H9 (cell line): ENCODE results near the gene PRKD3. TPM values are rescaled to one million over a fixed set of nuclear protein-coding genes. Genes with fewer than 3 reads are reported as not detected.

ENCODE experiments used
- DNase-seq: peaks from one replicate; pipeline ENCODE4 v3.0.0-alpha.2; 2017
- H2AFZ ChIP-seq: one replicate; pipeline ENCODE4 v1.6.1; 2013; ENCODE audit warnings: mild to moderate bottlenecking, low read length, control low read depth, moderate library complexity
- H2AK5ac ChIP-seq: 2 replicates; pipeline ENCODE4 v1.6.1; 2013; ENCODE audit warnings: low read length, control low read depth, mixed read lengths; ENCODE audit not compliant: insufficient read length
- H2BK120ac ChIP-seq: one replicate; pipeline ENCODE4 v1.6.1; 2013; ENCODE audit warnings: low read depth, mild to moderate bottlenecking, low read length, control low read depth, inconsistent platforms; ENCODE audit not compliant: poor library complexity, severe bottlenecking
- H2BK12ac ChIP-seq: 2 replicates; pipeline ENCODE4 v1.6.1; 2013; ENCODE audit warnings: low read length, control low read depth, mixed read lengths, low read depth; ENCODE audit not compliant: insufficient read length
- H2BK15ac ChIP-seq: 2 replicates; pipeline ENCODE4 v1.6.1; 2013; ENCODE audit warnings: low read depth, low read length, control low read depth
- H2BK20ac ChIP-seq: one replicate; pipeline ENCODE4 v1.6.1; 2013; ENCODE audit warnings: low read depth, mild to moderate bottlenecking, low read length, control low read depth, inconsistent platforms; ENCODE audit not compliant: poor library complexity, severe bottlenecking
- H2BK5ac ChIP-seq: 2 replicates; pipeline ENCODE4 v1.6.1; 2013; ENCODE audit warnings: low read length, control low read depth, mixed read lengths; ENCODE audit not compliant: insufficient read length
- H3K14ac ChIP-seq: 2 replicates; pipeline ENCODE4 v1.6.1; 2013; ENCODE audit warnings: low read length, control low read depth; ENCODE audit not compliant: insufficient read depth
- H3K18ac ChIP-seq: 2 replicates; pipeline ENCODE4 v1.6.1; 2013; ENCODE audit warnings: low read depth, mild to moderate bottlenecking, mixed read lengths, low read length, control low read depth; ENCODE audit not compliant: insufficient read length
- H3K23ac ChIP-seq: 2 replicates; pipeline ENCODE4 v1.6.1; 2013; ENCODE audit warnings: low read length, control low read depth, mixed read lengths, low read depth; ENCODE audit not compliant: insufficient read length
- H3K23me2 ChIP-seq: 2 replicates; pipeline ENCODE4 v1.6.1; 2013; ENCODE audit warnings: low read depth, mild to moderate bottlenecking, mixed read lengths, low read length, control low read depth; ENCODE audit not compliant: insufficient read length, poor library complexity, severe bottlenecking
- H3K27ac ChIP-seq: 2 replicates; pipeline ENCODE4 v1.5.1; 2013; ENCODE audit warnings: low read length, control low read depth, mixed read lengths, low read depth; ENCODE audit not compliant: insufficient read length
- H3K27me3 ChIP-seq: 2 replicates; pipeline ENCODE4 v1.6.1; 2013; ENCODE audit warnings: low read length, control low read depth, inconsistent platforms; ENCODE audit not compliant: insufficient read depth
- H3K4ac ChIP-seq: 2 replicates; pipeline ENCODE4 v1.6.1; 2013; ENCODE audit warnings: low read depth, mild to moderate bottlenecking, control low read depth, inconsistent platforms, low read length, moderate library complexity
- H3K4me1 ChIP-seq: 2 replicates; pipeline ENCODE4 v1.6.1; 2013; ENCODE audit warnings: low read length, control low read depth, inconsistent platforms; ENCODE audit not compliant: insufficient read depth
- H3K4me2 ChIP-seq: 2 replicates; pipeline ENCODE4 v1.6.1; 2013; ENCODE audit warnings: low read length, control low read depth, mixed read lengths; ENCODE audit not compliant: insufficient read length, insufficient read depth
- H3K56ac ChIP-seq: 2 replicates; pipeline ENCODE4 v1.6.1; 2013; ENCODE audit warnings: low read depth, mild to moderate bottlenecking, mixed read lengths, low read length, control low read depth; ENCODE audit not compliant: insufficient read length
- H3K79me1 ChIP-seq: 2 replicates; pipeline ENCODE4 v1.6.1; 2013; ENCODE audit warnings: low read depth, mild to moderate bottlenecking, moderate library complexity, low read length, control low read depth, inconsistent platforms; ENCODE audit not compliant: insufficient read depth, poor library complexity, severe bottlenecking
- H3K79me2 ChIP-seq: 2 replicates; pipeline ENCODE4 v1.6.1; 2013; ENCODE audit warnings: low read length, control low read depth, inconsistent platforms; ENCODE audit not compliant: insufficient read depth
- H3K9ac ChIP-seq: 2 replicates; pipeline ENCODE4 v1.6.1; 2013; ENCODE audit warnings: low read length, control low read depth, mixed read lengths; ENCODE audit not compliant: insufficient read length; ENCODE audit errors: extremely low read depth
- H3K9me3 ChIP-seq: one replicate; pipeline ENCODE4 v1.6.1; 2013; ENCODE audit warnings: low read depth, low read length, inconsistent platforms; ENCODE audit not compliant: control insufficient read depth
- H3T11ph ChIP-seq: one replicate; pipeline ENCODE4 v1.6.1; 2013; ENCODE audit warnings: mild to moderate bottlenecking, low read length, control low read depth, inconsistent platforms
- H4K20me1 ChIP-seq: one replicate; pipeline ENCODE4 v1.6.1; 2013; ENCODE audit not compliant: control insufficient read depth, insufficient read length, insufficient read depth
- H4K5ac ChIP-seq: 2 replicates; pipeline ENCODE4 v1.6.1; 2013; ENCODE audit warnings: low read depth, mild to moderate bottlenecking, mixed read lengths, low read length, control low read depth; ENCODE audit not compliant: insufficient read length
- H4K8ac ChIP-seq: replicated peaks from 2 replicates; pipeline ENCODE4 v1.6.1; 2013; ENCODE audit warnings: low read length, control low read depth, mixed read lengths, low read depth; ENCODE audit not compliant: insufficient read length
- H4K91ac ChIP-seq: 2 replicates; pipeline ENCODE4 v1.6.1; 2013; ENCODE audit warnings: low read depth, mild to moderate bottlenecking, moderate library complexity, mixed read lengths, low read length, control low read depth; ENCODE audit not compliant: insufficient read length
- H3K27ac Mint-ChIP-seq, 3 experiments: 2 replicates in 2 of 3; 3 replicates in 1 of 3; pipeline ENCODE4 v1.8.0; 2020 to 2021; ENCODE audit warnings: mixed read lengths in 3 of 3, mild to moderate bottlenecking in 1 of 3, moderate library complexity in 1 of 3
- H3K27me3 Mint-ChIP-seq: 2 replicates; pipeline ENCODE4 v1.8.0; 2021; ENCODE audit warnings: low read depth, mild to moderate bottlenecking, moderate library complexity, mixed read lengths
- H3K36me3 Mint-ChIP-seq, 3 experiments: 2 replicates in 2 of 3; 3 replicates in 1 of 3; pipeline ENCODE4 v1.8.0; 2020 to 2021; ENCODE audit warnings: low read depth in 3 of 3, mixed read lengths in 3 of 3; ENCODE audit not compliant: insufficient read depth in 1 of 3
- H3K4me1 Mint-ChIP-seq, 2 experiments: 2 replicates each; pipeline ENCODE4 v1.8.0; 2020; ENCODE audit warnings: mixed read lengths in 2 of 2
- H3K4me3 Mint-ChIP-seq, 2 experiments: 2 replicates in 1 of 2; 3 replicates in 1 of 2; pipeline ENCODE4 v1.8.0; 2020 to 2021; ENCODE audit warnings: mild to moderate bottlenecking in 2 of 2, mixed read lengths in 2 of 2, moderate library complexity in 1 of 2
- H3K9me3 Mint-ChIP-seq, 2 experiments: 2 replicates in 1 of 2; 3 replicates in 1 of 2; pipeline ENCODE4 v1.8.0; 2020; ENCODE audit warnings: mild to moderate bottlenecking in 2 of 2, mixed read lengths in 2 of 2, moderate library complexity in 1 of 2
- CTCF ChIP-seq: fragments of 200-600 bp; sonication (generic); conservative IDR thresholded peaks from 3 replicates; pipeline ENCODE4 v1.8.0; 2021; ENCODE audit warnings: antibody characterized with exemption, mild to moderate bottlenecking
- WGBS: extraction: QIAGEN DNeasy Blood & Tissue Kit; methylation state at CpG from one replicate; pipeline ENCODE4 v1.1.7; 2013; ENCODE audit warnings: missing lambda C conversion rate, low lambda C conversion rate, mixed read lengths; ENCODE audit not compliant: insufficient read length; ENCODE audit errors: extremely low coverage; 5-methylcytosine and 5-hydroxymethylcytosine counted together
- total RNA-seq: library from RNA; stranded (reverse); gene quantifications from 2 replicates; pipeline ENCODE4 v1.2.1, GENCODE V29; 2021

Gene PRKD3
- total RNA-seq, 1 experiment from 2014 or later, result 63.3 TPM

GRCh38 chr2:37356299-37356698 is 31.7 kb upstream of the PRKD3 start:
- Histone ChIP-seq H3K14ac (no peak overlapping the region), H3K4me2 (no peak overlapping the region), H3K79me2 (no peaks in the 10 kb centered on the region), H4K5ac (no peak overlapping the region), H2AFZ (no peak overlapping the region), H3K23ac (no peak overlapping the region), H2BK15ac (no peak overlapping the region), H3K9ac (no peak overlapping the region), H3T11ph (no peak overlapping the region), H2BK5ac (no peak overlapping the region), H2BK20ac (no peak overlapping the region), H3K4me1 (no peaks in the 10 kb centered on the region), H4K8ac (no peak overlapping the region), H3K56ac (no peak overlapping the region), H3K27ac (no peak overlapping the region), H3K27me3 (no peaks in the 10 kb centered on the region), H2AK5ac (no peak overlapping the region), H3K23me2 (no peaks in the 10 kb centered on the region), H2BK12ac (no peak overlapping the region), H4K20me1 (no peaks in the 10 kb centered on the region), H3K79me1 (no peaks in the 10 kb centered on the region), H2BK120ac (no peak overlapping the region), H3K4ac (no peak overlapping the region), H4K91ac (no peak overlapping the region), H3K9me3 (no peaks in the 10 kb centered on the region), H3K18ac (no peak overlapping the region)
- Mint-ChIP-seq H3K4me1 (peaks cover 4 to 6% of the 10 kb centered on the region in 2 experiments), H3K4me3 (no peak overlapping the region), H3K27me3 (no peaks in the 10 kb centered on the region), H3K36me3 (no peaks in the 10 kb centered on the region), H3K9me3 (no peaks in the 10 kb centered on the region), H3K27ac (peak overlapping the region in 1 of 3 experiments; percentile 5; a peak in 1 of 7 replicates)
- no CpG with 5 or more reads among the region's 6 CpGs for WGBS
- no peak for TF ChIP-seq CTCF
- no peak for DNase-seq
